Mucosa of rectum (tissue), 2 donors: Measurements from ENCODE around the gene IPO4.

ENCODE experiments used
- H3K27ac ChIP-seq, 2 donors: one replicate each; pipeline ENCODE4 v1.7.0; 2013; ENCODE audit warnings: inconsistent platforms in 2 of 2, low read depth in 2 of 2, low read length in 2 of 2
- H3K27me3 ChIP-seq, 2 donors: one replicate each; pipeline ENCODE4 v1.7.0; 2013; ENCODE audit warnings: low read length in 2 of 2; ENCODE audit not compliant: control insufficient read depth in 2 of 2, insufficient read depth in 2 of 2
- H3K36me3 ChIP-seq, 2 donors: one replicate each; pipeline ENCODE4 v1.7.0; 2013; ENCODE audit warnings: low read length in 2 of 2; ENCODE audit not compliant: control insufficient read depth in 2 of 2, insufficient read depth in 2 of 2
- H3K4me1 ChIP-seq, 2 donors: one replicate each; pipeline ENCODE4 v1.7.0; 2013; ENCODE audit warnings: low read length in 2 of 2, mild to moderate bottlenecking in 1 of 2; ENCODE audit not compliant: control insufficient read depth in 2 of 2, insufficient read depth in 2 of 2
- H3K4me3 ChIP-seq, 2 donors: one replicate each; pipeline ENCODE4 v1.7.0; 2013; ENCODE audit warnings: low read length in 2 of 2
- H3K9ac ChIP-seq, 2 donors: one replicate each; pipeline ENCODE4 v1.7.0; 2013; ENCODE audit warnings: low read length in 2 of 2, low read depth in 1 of 2, mild to moderate bottlenecking in 1 of 2
- H3K9me3 ChIP-seq, 2 donors: one replicate each; pipeline ENCODE4 v1.7.0; 2013; ENCODE audit warnings: low read length in 2 of 2; ENCODE audit not compliant: control insufficient read depth in 2 of 2
- donor health status: healthy.
- donor health status: Normal muscosa, but diverticular disease.

The IPO4 gene

GRCh38 chr14:24188251-24189058, at the start of gene IPO4:
IPO4 (minus strand) TSS chr14:24188816; CDS start chr14:24188787, 29 bp downstream.
- Histone ChIP-seq H3K36me3 (peaks cover 34 to 55% of the 10 kb centered on the region in 2 donors), H3K27me3 (no peaks in the 10 kb centered on the region), H3K9me3 (no peaks in the 10 kb centered on the region), H3K9ac (peak within 1 kb of the TSS; percentile 44 to 60), H3K4me1 (peaks cover 9% of the 10 kb centered on the region in 2 donors), H3K4me3 (peak within 1 kb of the TSS; percentile 76 to 80), H3K27ac (peak within 1 kb of the TSS; percentile 68 to 77)

GRCh38 chr14:24238123-24238522, 49.5 kb upstream of the IPO4 start:
- peaks cover 27 to 28% of the 10 kb centered on the region in 2 donors for H3K4me1 ChIP-seq
- peaks cover 53 to 60% of the 10 kb centered on the region in 2 donors for H3K36me3 ChIP-seq
- no peak overlapping the region for H3K27ac ChIP-seq
- no peaks in the 10 kb centered on the region for H3K27me3 ChIP-seq
- no peak overlapping the region for H3K4me3 ChIP-seq
- H3K9ac ChIP-seq: no peak overlapping the region
- no peaks in the 10 kb centered on the region for H3K9me3 ChIP-seq

GRCh38 chr14:24237463-24237955, 48.9 kb upstream of the IPO4 start:
- H3K27me3 ChIP-seq: no peaks in the 10 kb centered on the region
- H3K36me3 ChIP-seq: peaks cover 53 to 60% of the 10 kb centered on the region in 2 donors
- no peak overlapping the region for H3K4me3 ChIP-seq
- no peak overlapping the region for H3K9ac ChIP-seq
- no peak overlapping the region for H3K27ac ChIP-seq
- H3K4me1 ChIP-seq: peaks cover 28 to 30% of the 10 kb centered on the region in 2 donors
- H3K9me3 ChIP-seq: no peaks in the 10 kb centered on the region

GRCh38 chr14:24236689-24237462, 48.3 kb upstream of the IPO4 start:
- Histone ChIP-seq H3K27me3 (no peaks in the 10 kb centered on the region), H3K4me3 (no peak overlapping the region), H3K4me1 (peaks cover 26 to 30% of the 10 kb centered on the region in 2 donors), H3K27ac (no peak overlapping the region), H3K36me3 (peaks cover 53 to 60% of the 10 kb centered on the region in 2 donors), H3K9ac (no peak overlapping the region), H3K9me3 (no peaks in the 10 kb centered on the region)

- H3K9ac ChIP-seq: no peak overlapping the region
- no peaks in the 10 kb centered on the region for H3K27me3 ChIP-seq
- H3K4me1 ChIP-seq: peaks cover 28 to 30% of the 10 kb centered on the region in 2 donors
- no peak overlapping the region for H3K27ac ChIP-seq
- peaks cover 52 to 59% of the 10 kb centered on the region in 2 donors for H3K36me3 ChIP-seq
- no peak overlapping the region for H3K4me3 ChIP-seq
- no peaks in the 10 kb centered on the region for H3K9me3 ChIP-seq
Measured at GRCh38 chr14:24235804-24236688, 47.4 kb upstream of the IPO4 start.

- H3K4me1 ChIP-seq: peaks cover 18 to 22% of the 10 kb centered on the region in 2 donors
- H3K9me3 ChIP-seq: no peaks in the 10 kb centered on the region
- no peaks in the 10 kb centered on the region for H3K27me3 ChIP-seq
- no peak overlapping the region for H3K9ac ChIP-seq
- no peak overlapping the region for H3K4me3 ChIP-seq
- peaks cover 36 to 42% of the 10 kb centered on the region in 2 donors for H3K36me3 ChIP-seq
- no peak overlapping the region for H3K27ac ChIP-seq
Measured at GRCh38 chr14:24234095-24235005, 45.7 kb upstream of the IPO4 start.

- no peak overlapping the region for H3K9ac ChIP-seq
- no peaks in the 10 kb centered on the region for H3K27me3 ChIP-seq
- no peaks in the 10 kb centered on the region for H3K9me3 ChIP-seq
- H3K4me1 ChIP-seq: peaks cover 18 to 20% of the 10 kb centered on the region in 2 donors
- peak overlapping the region in 1 of 2 donors; percentile 90 for H3K27ac ChIP-seq
- peaks cover 33 to 34% of the 10 kb centered on the region in 2 donors for H3K36me3 ChIP-seq
- H3K4me3 ChIP-seq: peak overlapping the region; percentile 98
Measured at GRCh38 chr14:24233538-24233866, 44.9 kb upstream of the IPO4 start.

- Histone ChIP-seq H3K9me3 (no peaks in the 10 kb centered on the region), H3K27ac (peak within 1 kb of the TSS; percentile 90 to 93), H3K4me1 (peaks cover 18 to 19% of the 10 kb centered on the region in 2 donors), H3K27me3 (no peaks in the 10 kb centered on the region), H3K36me3 (peaks cover 27 to 32% of the 10 kb centered on the region in 2 donors), H3K9ac (peak within 1 kb of the TSS; percentile 59 to 96), H3K4me3 (peak within 1 kb of the TSS; percentile 98)
Measured at GRCh38 chr14:24232645-24233537, 44.3 kb upstream of the IPO4 start, which contains the start of gene GMPR2. GMPR2 (plus strand) TSS chr14:24232929; CDS start chr14:24233254, 325 bp downstream.
